ENCODE measurements around the gene CNNM2. TPM values are rescaled to one million over a fixed set of nuclear protein-coding genes. Genes with fewer than 3 reads are reported as not detected.

CNNM2 gene
- polyA plus RNA-seq, 1 of the 3 experiments (the other 2 are of a cell fraction), result 4.0 TPM

- TF ChIP-seq RFX5 (IDR thresholded peaks at IDR 0.05; ENCODE audit: low read length) (no peak), FOXJ3 (CRISPR knock-in tag; IDR thresholded peaks at IDR 0.05) (no peak), EZH2phosphoT487 (IDR thresholded peaks at IDR 0.05; ENCODE audit: borderline replicate concordance, low read depth) (no peak), NRF1 (IDR thresholded peaks at IDR 0.05; ENCODE audit: low read depth, low read length) (no peak)
- Histone ChIP-seq H3K4me3 (ENCODE audit: low read depth in 2 of 2, low read length in 1 of 2) (no peak overlapping the region), H3K9ac (no peak overlapping the region), H3K4me1 (ENCODE audit: control insufficient read depth in 1 of 2, insufficient read depth in 2 of 2, low read depth in 1 of 2, low read length in 1 of 2) (peaks cover 0 to 14% of the 10 kb centered on the region in 2 experiments; a peak in 2 of 4 replicates), H2AFZ (ENCODE audit: low read depth) (no peak overlapping the region), H3K4me2 (no peak overlapping the region), H3K9me3 (no peaks in the 10 kb centered on the region), H4K20me1 (ENCODE audit: insufficient read depth) (no peaks in the 10 kb centered on the region), H3K36me3 (replicated peaks in 1 of 2; ENCODE audit: control insufficient read depth in 1 of 2, insufficient read depth in 2 of 2, low read length in 1 of 2) (no peaks in the 10 kb centered on the region), H3K9me2 (no peaks in the 10 kb centered on the region), H3K27ac (ENCODE audit: low read depth in 2 of 2, low read length in 1 of 2) (peak overlapping the region in 1 of 2 experiments; percentile 90; a peak in 1 of 4 replicates), H3K79me2 (ENCODE audit: insufficient read depth) (no peaks in the 10 kb centered on the region), H3F3A (replicated peaks; ENCODE audit: insufficient read depth) (no peaks in the 10 kb centered on the region), H3K27me3 (ENCODE audit: insufficient read depth) (no peaks in the 10 kb centered on the region)
- ChIA-PET CTCF (interaction anchor here (0.8 to 4.6 kb wide), 7 partner anchors 14 to 143 kb away, joined by 3 to 43 read pairs (median 5); partner anchors contain the start of gene CNNM2), POLR2A (interaction anchor here (1.5 kb wide), 1 partner anchor 138 kb away, joined by 4 read pairs; the partner anchor contains the start of gene NT5C2)
- 90% methylated on average over 4 of the region's 4 CpGs for WGBS (ENCODE audit: low lambda C conversion rate)
- no peak for DNase-seq
Observed at GRCh38 chr10:103055105-103055504, 137.0 kb downstream of the CNNM2 start.

- Histone ChIP-seq H3K4me3 (ENCODE audit: low read depth in 2 of 2, low read length in 1 of 2) (no peak overlapping the region), H3K27ac (ENCODE audit: low read depth in 2 of 2, low read length in 1 of 2) (no peak overlapping the region), H3K9ac (no peak overlapping the region), H3K79me2 (ENCODE audit: insufficient read depth) (no peaks in the 10 kb centered on the region), H3K9me3 (no peaks in the 10 kb centered on the region), H3K36me3 (replicated peaks in 1 of 2; ENCODE audit: control insufficient read depth in 1 of 2, insufficient read depth in 2 of 2, low read length in 1 of 2) (no peaks in the 10 kb centered on the region), H3K4me1 (ENCODE audit: control insufficient read depth in 1 of 2, insufficient read depth in 2 of 2, low read depth in 1 of 2, low read length in 1 of 2) (peaks cover 0 to 14% of the 10 kb centered on the region in 2 experiments; a peak in 2 of 4 replicates), H3K27me3 (ENCODE audit: insufficient read depth) (no peaks in the 10 kb centered on the region), H3F3A (replicated peaks; ENCODE audit: insufficient read depth) (no peaks in the 10 kb centered on the region), H4K20me1 (ENCODE audit: insufficient read depth) (no peaks in the 10 kb centered on the region), H3K9me2 (no peaks in the 10 kb centered on the region), H3K4me2 (no peak overlapping the region), H2AFZ (ENCODE audit: low read depth) (no peak overlapping the region)
- no peak for TF ChIP-seq FOXM1 (IDR thresholded peaks at IDR 0.05; ENCODE audit: low read depth)
- TF ChIP-seq RFX5 (IDR thresholded peaks at IDR 0.05; ENCODE audit: low read length), result no peak
- TF ChIP-seq TCF12 (IDR thresholded peaks at IDR 0.05), result no peak
- TF ChIP-seq PBX3 (IDR thresholded peaks at IDR 0.05), result no peak
- no peak for TF ChIP-seq MEF2A (IDR thresholded peaks at IDR 0.05; ENCODE audit: borderline replicate concordance, low read depth)
- TF ChIP-seq TEAD4 (IDR thresholded peaks at IDR 0.05; ENCODE audit: borderline replicate concordance, insufficient read depth), result no peak
- TF ChIP-seq EZH2phosphoT487 (IDR thresholded peaks at IDR 0.05; ENCODE audit: borderline replicate concordance, low read depth), result no peak
- TF ChIP-seq IRF3 (IDR thresholded peaks at IDR 0.05; ENCODE audit: low read depth, low read length), result no peak
- TF ChIP-seq NRF1 (IDR thresholded peaks at IDR 0.05; ENCODE audit: low read depth, low read length), result no peak
- no peak for TF ChIP-seq CTCF (IDR thresholded peaks at IDR 0.05)
- TF ChIP-seq RXRA (IDR thresholded peaks at IDR 0.05; ENCODE audit: borderline replicate concordance, low read depth), result no peak
- no peak for TF ChIP-seq FOSL2 (IDR thresholded peaks at IDR 0.05; ENCODE audit: borderline replicate concordance, low read depth)
- TF ChIP-seq CHD2 (IDR thresholded peaks at IDR 0.05; ENCODE audit: low read length, partially characterized antibody), result no peak
- TF ChIP-seq SMC3 (IDR thresholded peaks at IDR 0.05; ENCODE audit: low read depth, low read length), result no peak
- no peak for TF ChIP-seq NFIC (IDR thresholded peaks at IDR 0.05; ENCODE audit: borderline replicate concordance)
- TF ChIP-seq ELF1 (IDR thresholded peaks at IDR 0.05), result no peak
- WGBS (ENCODE audit: low lambda C conversion rate), result 92% methylated on average over 3 of the region's 3 CpGs
- no peak for DNase-seq
- CTCF ChIA-PET, result interaction anchor here (0.6 to 1.6 kb wide), 3 partner anchors 186 to 427 kb away, joined by 3 to 5 read pairs (median 4); no protein-coding TSS in a partner anchor
- POLR2A ChIA-PET, result no interaction called here
Observed at GRCh38 chr10:103058034-103058433, 139.9 kb downstream of the CNNM2 start.

All from SK-N-SH (cell line).